ENCODE measurements around the gene NR5A2. TPM values are rescaled to one million over a fixed set of nuclear protein-coding genes. Genes with fewer than 3 reads are reported as not detected.

NR5A2 gene
- total and polyA plus RNA-seq, 2 donors from 2014 or later, result 0.13 to 6.3 TPM

- H3K4me1 ChIP-seq (ENCODE audit: control insufficient read depth in 2 of 3, insufficient read depth in 2 of 3, low read depth in 1 of 3, low read length in 3 of 3), result no peaks in the 10 kb centered on the region
- no peaks in the 10 kb centered on the region for H3K36me3 ChIP-seq (ENCODE audit: control insufficient read depth in 2 of 3, insufficient read depth in 3 of 3, low read length in 3 of 3)
- intact Hi-C loops (cut with DNase I), result no loop called here
- no peak overlapping the region for H3K4me3 ChIP-seq (ENCODE audit: low read length in 3 of 3)
- no peak for TF ChIP-seq CTCF (IDR thresholded peaks at IDR 0.05; ENCODE audit: borderline replicate concordance, extremely low read depth, insufficient read depth)
- DNase-seq (no peak), FAIRE-seq (no peak)
- H3K9ac ChIP-seq (ENCODE audit: low read length in 3 of 3), result no peak overlapping the region
- H3K9me3 ChIP-seq (ENCODE audit: control insufficient read depth in 2 of 3, insufficient read depth in 1 of 3, low read length in 3 of 3), result no peaks in the 10 kb centered on the region
- no peak overlapping the region for H3K27ac ChIP-seq (ENCODE audit: low read depth in 2 of 2, low read length in 2 of 2)
- no peaks in the 10 kb centered on the region for H3K27me3 ChIP-seq (ENCODE audit: control insufficient read depth, insufficient read depth, low read length)
These were observed 148.7 kb downstream of the NR5A2 start for GRCh38 chr1:200176181-200176580.

- no peak for TF ChIP-seq CTCF (IDR thresholded peaks at IDR 0.05; ENCODE audit: borderline replicate concordance, extremely low read depth, insufficient read depth)
- intact Hi-C loops (cut with DNase I), result no loop called here
These were observed 149.3 kb downstream of the NR5A2 start for GRCh38 chr1:200176798-200177197.

GRCh38 chr1:200178340-200178739 lies 150.8 kb downstream of the NR5A2 start:
- DNase-seq (no peak), FAIRE-seq (no peak)
- no peak overlapping the region for H3K4me3 ChIP-seq (ENCODE audit: low read length in 3 of 3)
- no peaks in the 10 kb centered on the region for H3K4me1 ChIP-seq (ENCODE audit: control insufficient read depth in 2 of 3, insufficient read depth in 2 of 3, low read depth in 1 of 3, low read length in 3 of 3)
- TF ChIP-seq CTCF (IDR thresholded peaks at IDR 0.05; ENCODE audit: borderline replicate concordance, extremely low read depth, insufficient read depth), result no peak
- intact Hi-C loops (cut with DNase I), result no loop called here
- no peaks in the 10 kb centered on the region for H3K27me3 ChIP-seq (ENCODE audit: control insufficient read depth, insufficient read depth, low read length)
- no peak overlapping the region for H3K27ac ChIP-seq (ENCODE audit: low read depth in 2 of 2, low read length in 2 of 2)
- H3K36me3 ChIP-seq (ENCODE audit: control insufficient read depth in 2 of 3, insufficient read depth in 3 of 3, low read length in 3 of 3), result no peaks in the 10 kb centered on the region
- no peaks in the 10 kb centered on the region for H3K9me3 ChIP-seq (ENCODE audit: control insufficient read depth in 2 of 3, insufficient read depth in 1 of 3, low read length in 3 of 3)
- H3K9ac ChIP-seq (ENCODE audit: low read length in 3 of 3), result no peak overlapping the region

More at GRCh38 chr1:200176798-200177197, 149.3 kb downstream of the NR5A2 start:
- DNase-seq (no peak), FAIRE-seq (no peak)
- no peak overlapping the region for H3K4me3 ChIP-seq (ENCODE audit: low read length in 3 of 3)
- H3K4me1 ChIP-seq (ENCODE audit: control insufficient read depth in 2 of 3, insufficient read depth in 2 of 3, low read depth in 1 of 3, low read length in 3 of 3), result no peaks in the 10 kb centered on the region
- H3K9me3 ChIP-seq (ENCODE audit: control insufficient read depth in 2 of 3, insufficient read depth in 1 of 3, low read length in 3 of 3), result no peaks in the 10 kb centered on the region
- no peaks in the 10 kb centered on the region for H3K36me3 ChIP-seq (ENCODE audit: control insufficient read depth in 2 of 3, insufficient read depth in 3 of 3, low read length in 3 of 3)
- no peak overlapping the region for H3K27ac ChIP-seq (ENCODE audit: low read depth in 2 of 2, low read length in 2 of 2)
- no peaks in the 10 kb centered on the region for H3K27me3 ChIP-seq (ENCODE audit: control insufficient read depth, insufficient read depth, low read length)
- no peak overlapping the region for H3K9ac ChIP-seq (ENCODE audit: low read length in 3 of 3)

GRCh38 chr1:200179126-200179780 lies 151.7 kb downstream of the NR5A2 start:
- no peak overlapping the region for H3K9ac ChIP-seq (ENCODE audit: low read length in 3 of 3)
- no peaks in the 10 kb centered on the region for H3K9me3 ChIP-seq (ENCODE audit: control insufficient read depth in 2 of 3, insufficient read depth in 1 of 3, low read length in 3 of 3)
- intact Hi-C loops (cut with DNase I), result no loop called here
- H3K27me3 ChIP-seq (ENCODE audit: control insufficient read depth, insufficient read depth, low read length), result no peaks in the 10 kb centered on the region
- H3K4me1 ChIP-seq (ENCODE audit: control insufficient read depth in 2 of 3, insufficient read depth in 2 of 3, low read depth in 1 of 3, low read length in 3 of 3), result no peaks in the 10 kb centered on the region
- H3K27ac ChIP-seq (ENCODE audit: low read depth in 2 of 2, low read length in 2 of 2), result no peak overlapping the region
- no peak for TF ChIP-seq CTCF (IDR thresholded peaks at IDR 0.05; ENCODE audit: borderline replicate concordance, extremely low read depth, insufficient read depth)
- H3K36me3 ChIP-seq (ENCODE audit: control insufficient read depth in 2 of 3, insufficient read depth in 3 of 3, low read length in 3 of 3), result no peaks in the 10 kb centered on the region
- DNase-seq (peak in 1 of 5 donors; percentile 7), FAIRE-seq (no peak)
- no peak overlapping the region for H3K4me3 ChIP-seq (ENCODE audit: low read length in 3 of 3)
